ENCODE measurements around the gene NCKIPSD.
"Not testable (repeated sequence)": the region's sequence is repeated elsewhere in the genome, so short reads cannot be mapped to it uniquely, and the experiment has no call there.

NCKIPSD gene

DNA sequence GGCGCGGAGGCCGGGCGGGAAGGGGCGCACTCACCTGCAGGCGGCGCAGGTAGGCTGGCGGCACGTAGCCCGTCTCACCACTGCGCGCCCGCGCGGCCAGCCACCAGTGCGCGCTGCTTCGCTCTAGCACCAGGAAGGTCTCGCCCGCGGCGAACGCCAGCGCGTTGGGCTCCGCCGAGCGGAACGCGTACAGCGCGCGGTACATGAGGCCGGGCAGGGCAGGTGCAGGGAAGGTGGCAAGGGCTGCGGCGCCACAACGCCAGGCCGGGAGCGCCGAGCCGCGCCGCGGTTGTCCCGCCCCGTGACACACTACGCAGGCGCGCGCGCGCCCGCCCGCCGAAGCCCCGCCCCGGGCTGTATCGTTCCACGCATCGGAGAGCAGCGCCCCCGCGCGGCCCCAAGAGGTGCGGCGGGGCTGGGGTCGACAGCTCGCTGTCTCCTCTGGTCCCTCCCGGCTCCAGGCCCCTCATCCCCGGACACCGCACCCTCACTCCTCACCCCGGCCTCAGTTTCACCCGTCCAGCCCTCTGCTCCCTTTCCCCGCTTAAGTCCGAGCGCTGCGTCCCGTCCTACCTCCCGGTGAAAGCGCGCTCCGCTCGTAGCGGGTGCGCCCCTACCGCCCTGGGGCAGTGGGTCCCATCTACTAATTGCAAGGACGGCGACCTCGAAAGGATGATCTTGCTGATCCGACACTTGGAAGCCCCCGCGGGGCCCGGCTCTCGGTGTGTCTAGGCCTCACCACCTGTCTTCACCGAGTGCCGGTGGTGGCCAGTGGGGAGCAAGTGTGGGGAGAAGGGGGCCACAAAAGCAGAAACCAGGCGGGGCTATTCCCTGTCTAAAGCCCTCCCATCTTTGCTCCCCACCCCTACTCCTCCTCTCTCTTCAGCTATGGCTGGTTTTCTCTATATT lies at the start of gene NCKIPSD:
Gene NCKIPSD (minus strand): TSS at position 313 of the 909 bp plus-strand sequence. CDS start 108 bp downstream, at position 205.
- peak; percentile 93 to 95 for DNase-seq

DNA sequence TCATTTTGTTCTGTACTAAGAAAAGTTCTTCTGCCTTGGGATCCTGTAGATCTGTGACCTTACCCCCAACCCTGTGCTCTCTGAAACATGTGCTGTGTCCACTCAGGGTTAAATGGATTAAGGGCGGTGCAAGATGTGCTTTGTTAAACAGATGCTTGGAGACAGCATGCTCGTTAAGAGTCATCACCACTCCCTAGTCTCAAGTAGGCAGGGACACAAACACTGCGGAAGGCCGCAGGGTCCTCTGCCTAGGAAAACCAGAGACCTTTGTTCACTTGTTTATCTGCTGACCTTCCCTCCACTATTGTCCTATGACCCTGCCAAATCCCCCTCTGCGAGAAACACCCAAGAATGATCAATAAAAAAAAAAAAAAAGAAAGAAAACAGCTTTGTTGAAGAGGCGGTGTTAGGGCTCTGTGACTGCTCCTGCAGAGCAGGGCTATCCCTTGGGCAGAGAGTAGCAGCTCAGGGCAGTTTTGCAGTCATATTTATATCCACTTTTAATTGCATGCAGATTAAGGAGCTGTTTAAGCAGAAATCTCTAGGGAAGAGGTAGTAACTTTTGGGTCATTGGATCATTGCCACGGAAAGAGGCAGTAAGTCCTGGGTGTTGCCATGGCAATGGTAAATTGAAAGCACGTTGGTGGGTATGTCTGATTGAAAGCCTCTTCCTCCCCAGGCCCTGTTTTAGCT lies 49.5 kb upstream of the NCKIPSD start:
- DNase-seq, result not testable (repeated sequence)

DNA sequence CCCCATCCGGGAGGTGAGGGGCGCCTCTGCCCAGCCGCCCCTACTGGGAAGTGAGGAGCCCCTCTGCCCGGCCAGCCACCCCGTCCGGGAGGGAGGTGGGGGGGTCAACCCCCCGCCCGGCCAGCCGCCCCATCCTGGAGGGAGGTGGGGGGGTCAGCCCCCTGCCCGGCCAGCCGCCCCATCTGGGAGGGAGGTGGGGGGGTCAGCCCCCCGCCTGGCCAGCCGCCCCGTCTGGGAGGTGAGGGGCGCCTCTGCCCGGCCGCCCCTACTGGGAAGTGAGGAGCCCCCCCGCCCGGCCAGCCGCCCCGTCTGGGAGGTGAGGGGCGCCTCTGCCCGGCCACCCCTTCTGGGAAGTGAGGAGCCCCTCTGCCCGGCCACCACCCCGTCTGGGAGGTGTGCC lies 48.8 kb upstream of the NCKIPSD start:
- DNase-seq, result not testable (repeated sequence)

DNA sequence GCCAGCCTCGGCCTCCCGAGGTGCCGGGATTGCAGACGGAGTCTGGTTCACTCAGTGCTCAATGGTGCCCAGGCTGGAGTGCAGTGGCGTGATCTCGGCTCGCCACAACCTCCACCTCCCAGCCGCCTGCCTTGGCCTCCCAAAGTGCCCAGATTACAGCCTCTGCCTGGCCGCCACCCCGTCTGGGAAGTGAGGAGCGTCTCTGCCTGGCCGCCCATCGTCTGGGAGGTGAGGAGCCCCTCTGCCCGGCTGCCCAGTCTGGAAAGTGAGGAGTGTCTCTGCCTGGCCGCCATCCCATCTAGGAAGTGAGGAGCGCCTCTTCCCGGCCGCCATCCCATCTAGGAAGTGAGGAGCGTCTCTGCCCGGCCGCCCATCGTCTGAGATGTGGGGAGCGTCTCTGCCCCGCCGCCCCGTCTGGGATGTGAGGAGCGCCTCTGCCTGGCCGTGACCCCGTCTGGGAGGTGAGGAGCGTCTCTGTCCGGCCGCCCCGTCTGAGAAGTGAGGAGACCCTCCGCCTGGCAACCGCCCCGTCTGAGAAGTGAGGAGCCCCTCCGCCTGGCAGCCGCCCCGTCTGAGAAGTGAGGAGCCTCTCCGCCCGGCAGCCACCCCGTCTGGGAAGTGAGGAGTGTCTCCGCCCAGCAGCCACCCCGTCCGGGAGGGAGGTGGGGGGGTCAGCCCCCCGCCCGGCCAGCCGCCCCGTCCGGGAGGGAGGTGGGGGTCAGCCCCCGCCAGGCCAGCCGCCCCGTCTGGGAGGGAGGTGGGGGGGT lies 48.2 kb upstream of the NCKIPSD start:
- DNase-seq, result not testable (repeated sequence)

DNA sequence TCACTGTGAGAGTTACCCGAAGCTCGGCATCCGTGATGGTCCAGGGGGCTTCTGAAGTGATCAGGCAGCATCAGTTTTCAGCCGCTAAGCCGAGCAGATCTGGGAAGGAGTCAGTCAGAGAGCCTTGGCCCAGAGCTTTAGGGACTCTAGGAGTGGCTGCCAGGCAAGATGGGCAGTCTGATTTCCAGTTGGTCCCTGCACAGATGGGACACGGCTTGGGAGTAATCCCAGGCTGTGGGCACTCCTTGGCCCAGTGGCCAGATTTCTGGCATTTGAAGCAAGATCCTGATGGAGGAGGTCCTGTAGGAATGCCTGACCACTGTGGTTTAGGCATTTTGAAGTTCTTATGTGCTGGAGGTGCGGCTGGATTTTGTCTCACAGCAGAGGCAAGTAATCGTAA lies 41.8 kb upstream of the NCKIPSD start:
- no peak for DNase-seq

GRCh38 chr3:48725185-48725855 lies 39.6 kb upstream of the NCKIPSD start:
- not testable (repeated sequence) for DNase-seq

DNA sequence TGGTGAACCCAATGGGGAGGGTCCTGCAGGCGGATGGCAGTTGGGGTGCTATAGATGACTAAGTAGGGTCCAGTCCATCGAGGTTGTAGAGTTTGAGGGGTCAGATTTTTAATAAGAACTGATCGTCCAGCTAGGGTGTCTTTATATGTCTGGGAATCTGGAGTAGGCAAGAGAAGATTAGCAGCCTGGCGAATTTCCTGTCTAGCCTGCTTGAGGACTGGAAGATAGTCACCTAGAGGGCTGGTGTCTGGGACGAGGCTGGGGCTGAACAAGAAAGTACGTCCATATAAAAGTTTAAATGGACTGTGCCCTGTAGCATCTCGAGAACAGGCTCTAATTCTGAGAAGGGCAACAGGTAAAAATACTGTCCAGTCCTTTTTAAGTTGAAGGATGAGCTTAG lies 38.0 kb upstream of the NCKIPSD start:
- no peak for DNase-seq

DNA sequence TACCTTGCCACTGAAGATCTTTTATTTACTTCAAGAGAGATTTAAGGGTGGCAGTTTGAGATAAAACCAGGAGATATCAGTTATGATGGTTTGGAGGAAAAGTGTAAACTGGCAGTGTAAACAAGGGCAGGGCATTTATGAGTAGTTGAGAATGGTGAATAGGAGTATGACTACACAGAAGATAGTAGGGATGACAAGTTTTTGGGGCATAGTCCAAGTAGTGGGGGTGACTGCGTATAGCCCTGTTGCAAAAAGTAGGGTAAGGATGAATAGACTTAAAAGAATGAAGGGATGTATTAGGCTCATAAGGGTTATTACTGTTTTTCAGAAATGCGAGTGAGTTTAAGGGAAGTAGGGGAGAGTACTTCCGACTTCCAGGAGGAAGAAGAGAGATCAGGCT lies 37.6 kb upstream of the NCKIPSD start:
- not testable (repeated sequence) for DNase-seq

DNA sequence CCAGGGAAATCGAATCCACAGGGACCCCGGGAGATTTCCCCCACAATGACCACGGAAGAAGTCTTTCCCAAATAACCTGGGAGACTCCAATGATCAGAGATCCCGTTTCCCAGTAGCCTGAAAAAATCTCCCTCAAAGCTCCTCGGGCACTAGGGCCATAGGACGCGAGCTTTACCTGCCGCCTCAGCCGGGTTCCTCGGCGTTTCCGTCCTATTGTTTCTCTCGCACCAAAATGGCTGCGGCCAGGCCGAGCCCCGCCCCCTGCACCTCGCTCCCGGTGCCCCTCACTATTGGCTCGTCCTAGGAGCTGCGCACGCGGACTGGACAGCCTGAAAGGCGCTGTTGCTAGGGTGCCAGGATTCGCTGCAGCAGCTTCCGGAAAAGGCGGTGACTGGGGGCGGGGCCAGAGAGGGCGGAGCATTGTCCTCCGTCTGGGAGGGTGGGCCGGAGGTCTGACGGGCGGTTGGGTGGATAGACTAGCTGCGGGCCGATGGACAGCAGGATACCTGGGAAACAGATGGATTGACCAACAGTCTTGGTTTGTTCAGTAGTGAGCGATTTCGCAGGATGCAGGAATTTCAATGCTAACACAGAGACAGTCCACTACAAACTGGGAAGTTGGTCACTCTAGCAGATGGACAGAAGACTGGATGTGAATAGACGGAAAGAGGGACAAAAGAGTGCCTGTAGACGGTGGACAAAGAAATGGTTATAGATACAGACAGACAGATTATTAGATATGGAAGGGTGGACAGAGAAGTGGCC lies 31.4 kb upstream of the NCKIPSD start, which contains the start of gene IP6K2:
Gene IP6K2 (minus strand): TSS at position 240 of the 765 bp plus-strand sequence. CDS start 21,930 bp downstream, outside the sequence.
- peak; percentile 99 to 100 for DNase-seq

DNA sequence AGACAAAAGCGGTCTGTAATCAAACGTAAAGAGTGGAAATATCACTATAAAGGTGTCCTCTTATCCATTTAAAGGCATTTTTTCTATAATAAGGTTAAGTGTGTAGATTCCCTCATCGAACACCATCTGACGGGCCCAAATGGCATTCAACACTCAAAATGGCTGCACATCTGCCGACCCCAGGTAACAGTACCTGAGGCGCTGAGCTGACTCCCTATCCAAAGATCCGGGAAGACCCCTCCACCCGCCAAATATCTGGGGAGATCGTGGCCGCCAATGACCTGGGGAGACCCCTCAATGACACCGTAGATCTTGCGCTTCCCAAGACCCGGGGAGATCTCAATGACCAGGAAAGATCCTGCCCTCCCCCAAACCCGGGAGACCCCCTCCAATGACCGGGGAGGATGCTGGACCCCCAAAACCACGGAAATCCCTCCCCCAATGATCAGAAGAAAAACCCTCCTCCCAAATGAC lies 30.8 kb upstream of the NCKIPSD start:
- DNase-seq, result peak; percentile 19 to 43

- DNase-seq, result no peak
Observed at GRCh38 chr3:48715174-48715800, 29.6 kb upstream of the NCKIPSD start.

GRCh38 chr3:48711727-48712126 lies 26.0 kb upstream of the NCKIPSD start:
- no peak for DNase-seq

- no peak for DNase-seq
Observed at GRCh38 chr3:48709051-48709461, 23.3 kb upstream of the NCKIPSD start.

DNA sequence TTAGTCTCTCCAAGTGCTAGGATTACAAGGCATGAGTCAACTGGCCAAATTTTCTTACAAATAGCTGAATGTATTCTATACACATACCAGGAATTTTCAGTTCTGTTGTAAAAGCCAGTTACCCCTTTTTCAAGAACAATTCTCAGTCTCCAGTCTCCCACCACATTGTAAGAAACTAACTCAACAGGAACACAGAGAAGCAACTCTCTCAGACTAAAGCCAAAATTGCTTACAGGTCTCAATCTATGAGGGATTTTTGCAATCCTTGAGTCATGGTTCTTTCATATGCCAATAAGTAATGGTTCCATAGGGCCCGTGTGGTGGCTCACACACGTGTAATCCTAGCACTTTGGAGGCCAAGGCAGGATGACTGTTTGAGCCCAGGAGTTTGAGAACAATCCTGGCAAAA lies 22.8 kb upstream of the NCKIPSD start:
- no peak for DNase-seq

- DNase-seq, result no peak
Observed at GRCh38 chr3:48707157-48707556, 21.4 kb upstream of the NCKIPSD start.

GRCh38 chr3:48702320-48702920 lies 16.7 kb upstream of the NCKIPSD start:
- DNase-seq, result no peak

GRCh38 chr3:48700731-48701405 lies 15.2 kb upstream of the NCKIPSD start:
- DNase-seq, result no peak

DNA sequence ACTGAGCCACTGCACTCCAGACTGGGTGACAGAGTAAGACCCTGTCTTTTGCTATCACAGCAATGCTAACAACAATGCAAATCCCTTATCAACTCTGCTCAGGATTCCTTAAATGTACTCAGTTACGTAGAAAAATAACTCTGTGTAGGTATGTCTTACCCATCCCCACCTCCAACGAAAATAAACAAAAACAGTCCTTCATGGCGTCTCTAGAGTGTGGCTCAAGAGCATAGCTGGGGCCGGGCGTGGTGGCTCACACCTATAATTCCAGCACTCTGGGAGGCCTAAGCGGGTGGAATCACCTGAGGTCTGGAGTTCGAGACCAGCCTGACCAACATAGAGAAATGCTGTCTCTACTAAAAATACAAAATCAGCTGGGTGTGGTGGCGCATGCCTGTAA lies 13.2 kb upstream of the NCKIPSD start:
- DNase-seq, result no peak

DNA sequence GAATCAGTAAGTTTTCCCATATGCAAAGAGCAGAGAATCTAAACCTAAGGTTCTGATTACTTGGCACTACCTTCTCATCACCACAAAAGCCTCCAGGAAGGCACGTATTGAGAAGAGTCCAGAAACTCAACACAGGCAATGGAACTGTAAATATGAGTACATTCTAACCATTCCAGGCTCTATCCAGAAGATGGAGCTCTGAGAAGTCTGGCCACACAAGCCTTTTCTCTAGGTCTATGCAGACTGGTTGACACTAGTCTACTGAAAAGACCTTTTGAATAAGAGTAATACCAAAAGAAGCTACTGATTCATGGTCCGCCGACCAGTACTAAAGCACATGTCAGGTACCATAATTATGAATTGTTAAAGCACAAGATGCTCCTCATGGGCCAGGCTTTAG lies 12.2 kb upstream of the NCKIPSD start:
- DNase-seq, result no peak

DNA sequence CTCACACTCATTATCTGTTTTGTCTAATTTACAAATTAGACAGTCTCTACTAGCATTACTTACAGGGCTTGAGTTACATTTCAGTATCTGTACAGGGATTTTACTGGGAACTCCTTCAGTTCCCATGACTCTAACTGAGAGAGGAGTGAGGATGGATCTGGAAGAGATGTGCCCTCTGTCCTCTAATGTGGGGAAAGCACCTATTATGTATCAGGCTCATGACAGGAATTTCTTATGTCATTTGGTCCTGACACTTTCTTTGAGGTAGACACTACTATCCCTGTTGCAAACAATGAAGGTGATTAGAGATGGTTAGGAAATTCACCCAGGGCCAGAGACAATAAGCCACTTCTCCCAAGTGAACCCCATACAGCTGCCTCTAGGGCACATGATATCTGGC lies 10.9 kb upstream of the NCKIPSD start:
- DNase-seq, result no peak

Data from stimulated activated CD4-positive, alpha-beta T cell treated with anti-CD3 and anti-CD28 coated beads, Interleukin-2, amount 100 ng/mL, for 24 hours (primary cell).